ENCODE data around the gene ST3GAL6. TPM values are rescaled to one million over a fixed set of nuclear protein-coding genes. Genes with fewer than 3 reads are reported as not detected.

The ST3GAL6 gene
- total RNA-seq, 5 donors from 2014 or later (not counting 1 experiment from before 2014, with no cell fraction given), result 0.55 to 1.0 (median 0.55) TPM; not detected in 2

DNA sequence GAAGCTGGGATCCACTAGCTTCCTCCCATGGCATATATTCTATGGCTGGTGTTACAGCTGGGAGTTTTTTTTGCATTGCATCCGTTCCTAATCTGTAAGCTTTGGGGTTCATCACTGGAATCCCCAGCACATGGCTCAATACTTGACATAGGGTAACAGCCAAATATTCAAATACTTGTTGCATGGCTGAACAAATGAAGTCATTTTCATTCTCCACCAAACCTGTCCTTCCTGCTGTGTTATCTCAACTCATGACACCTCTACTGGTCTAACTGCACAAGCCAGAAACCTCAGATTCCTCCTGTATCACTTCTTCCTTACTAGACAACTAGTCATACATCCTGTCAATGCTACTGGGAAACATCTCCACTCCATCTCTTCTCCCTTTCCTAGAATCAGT lies 43.4 kb downstream of the ST3GAL6 start:
- H3K9me3 ChIP-seq, result no peaks in the 10 kb centered on the region
- ATAC-seq (replicated peaks in 1 of 4) (no peak), DNase-seq (no peak)
- Mint-ChIP-seq H3K36me3 (peaks cover 13% of the 10 kb centered on the region), H3K27ac (no peak overlapping the region), H3K9me3 (no peaks in the 10 kb centered on the region), H3K4me1 (no peaks in the 10 kb centered on the region), H3K4me3 (no peak overlapping the region), H3K27me3 (peaks cover 0 to 3% of the 10 kb centered on the region in 2 donors)
- no peak overlapping the region for H3K4me3 ChIP-seq (ENCODE audit: control insufficient read depth in 1 of 2, extremely low read depth in 1 of 2, low read length in 1 of 2)
- 83% methylated on average over 1 of the region's 1 CpG for WGBS (ENCODE audit: insufficient coverage)
- POLR2A ChIA-PET, result no interaction called here
- H3K4me1 ChIP-seq (ENCODE audit: control insufficient read depth in 1 of 2, extremely low read depth in 1 of 2, insufficient read depth in 2 of 2, low read length in 2 of 2), result no peaks in the 10 kb centered on the region
- H3K27me3 ChIP-seq (replicated peaks in 1 of 2; ENCODE audit: control insufficient read depth in 2 of 2, extremely low read depth in 1 of 2, insufficient read depth in 2 of 2, low read length in 1 of 2), result no peaks in the 10 kb centered on the region
- H3K36me3 ChIP-seq (ENCODE audit: control insufficient read depth in 2 of 2, extremely low read depth in 1 of 2, insufficient read depth in 1 of 2, low read length in 1 of 2), result no peaks in the 10 kb centered on the region
- CTCF ChIA-PET, result interaction anchor here (1.0 to 1.6 kb wide), 2 partner anchors 9 to 11 kb away, joined by 3 to 5 read pairs; no protein-coding TSS in a partner anchor
- no peak overlapping the region for H3K27ac ChIP-seq (ENCODE audit: low read length)

- Mint-ChIP-seq H3K36me3 (peaks cover 13% of the 10 kb centered on the region), H3K27me3 (peaks cover 0 to 3% of the 10 kb centered on the region in 2 donors), H3K4me3 (no peak overlapping the region), H3K27ac (no peak overlapping the region), H3K9me3 (no peaks in the 10 kb centered on the region), H3K4me1 (no peaks in the 10 kb centered on the region)
- CTCF ChIA-PET, result no interaction called here
- Histone ChIP-seq H3K36me3 (ENCODE audit: control insufficient read depth in 2 of 2, extremely low read depth in 1 of 2, insufficient read depth in 1 of 2, low read length in 1 of 2) (no peaks in the 10 kb centered on the region), H3K4me3 (ENCODE audit: control insufficient read depth in 1 of 2, extremely low read depth in 1 of 2, low read length in 1 of 2) (no peak overlapping the region), H3K27ac (ENCODE audit: low read length) (no peak overlapping the region), H3K4me1 (ENCODE audit: control insufficient read depth in 1 of 2, extremely low read depth in 1 of 2, insufficient read depth in 2 of 2, low read length in 2 of 2) (no peaks in the 10 kb centered on the region), H3K9me3 (no peaks in the 10 kb centered on the region), H3K27me3 (replicated peaks in 1 of 2; ENCODE audit: control insufficient read depth in 2 of 2, extremely low read depth in 1 of 2, insufficient read depth in 2 of 2, low read length in 1 of 2) (no peaks in the 10 kb centered on the region)
- ATAC-seq (replicated peaks in 1 of 4) (no peak), DNase-seq (no peak)
- POLR2A ChIA-PET, result no interaction called here
- 100% methylated on average over 2 of the region's 4 CpGs for WGBS (ENCODE audit: insufficient coverage)
These were observed 43.9 kb downstream of the ST3GAL6 start for GRCh38 chr3:98807011-98807410.

DNA sequence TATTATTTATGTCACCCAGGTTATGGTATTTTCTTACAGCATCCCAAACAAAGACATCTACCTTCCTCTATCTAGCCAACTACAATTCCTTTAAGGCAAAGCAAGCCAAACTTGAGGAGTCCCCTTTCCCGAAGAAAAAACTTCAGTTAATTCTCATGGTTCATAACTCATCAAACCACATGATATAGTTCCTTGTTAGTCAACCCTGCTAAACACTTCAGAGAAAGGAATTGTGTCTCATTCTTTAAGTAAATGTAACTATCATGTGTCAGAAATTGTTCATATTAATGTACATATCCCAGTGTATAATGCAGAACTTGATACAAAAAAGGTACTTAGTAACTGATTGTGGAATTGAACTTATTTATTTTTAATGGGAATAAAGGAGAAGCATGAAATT lies 44.4 kb downstream of the ST3GAL6 start:
- ChIA-PET POLR2A (no interaction called here), CTCF (no interaction called here)
- Histone ChIP-seq H3K4me3 (ENCODE audit: control insufficient read depth in 1 of 2, extremely low read depth in 1 of 2, low read length in 1 of 2) (no peak overlapping the region), H3K9me3 (no peaks in the 10 kb centered on the region), H3K4me1 (ENCODE audit: control insufficient read depth in 1 of 2, extremely low read depth in 1 of 2, insufficient read depth in 2 of 2, low read length in 2 of 2) (no peaks in the 10 kb centered on the region), H3K27me3 (replicated peaks in 1 of 2; ENCODE audit: control insufficient read depth in 2 of 2, extremely low read depth in 1 of 2, insufficient read depth in 2 of 2, low read length in 1 of 2) (no peaks in the 10 kb centered on the region), H3K27ac (ENCODE audit: low read length) (no peak overlapping the region), H3K36me3 (ENCODE audit: control insufficient read depth in 2 of 2, extremely low read depth in 1 of 2, insufficient read depth in 1 of 2, low read length in 1 of 2) (no peaks in the 10 kb centered on the region)
- DNase-seq (no peak), ATAC-seq (replicated peaks in 1 of 4) (no peak)
- Mint-ChIP-seq H3K4me3 (no peak overlapping the region), H3K9me3 (no peaks in the 10 kb centered on the region), H3K4me1 (no peaks in the 10 kb centered on the region), H3K36me3 (peaks cover 13% of the 10 kb centered on the region), H3K27me3 (peaks cover 0 to 3% of the 10 kb centered on the region in 2 donors), H3K27ac (no peak overlapping the region)
- no CpG with 5 or more reads among the region's 1 CpG for WGBS (ENCODE audit: insufficient coverage)

DNA sequence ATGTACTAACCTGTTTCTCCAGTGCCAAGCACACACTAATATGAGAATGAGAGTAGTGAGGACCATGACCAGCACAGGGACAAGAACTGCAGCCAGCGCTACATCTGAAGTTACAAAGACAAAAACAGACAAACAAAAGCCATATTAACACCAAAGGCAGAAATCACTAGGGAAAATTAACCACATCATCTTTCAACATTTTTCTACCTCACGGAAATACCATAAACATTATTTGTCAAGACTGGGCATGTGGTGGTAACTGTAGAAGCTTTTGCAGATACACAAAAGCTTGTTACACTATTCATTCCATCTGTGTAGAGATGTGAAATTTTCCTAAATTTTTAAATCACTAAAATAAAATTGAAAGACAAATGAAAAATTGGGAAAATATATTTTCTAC lies 44.9 kb downstream of the ST3GAL6 start:
- ATAC-seq (replicated peaks in 1 of 4), result no peak
- Mint-ChIP-seq H3K27me3 (peaks cover 0 to 3% of the 10 kb centered on the region in 2 donors), H3K4me1 (no peaks in the 10 kb centered on the region), H3K9me3 (no peaks in the 10 kb centered on the region), H3K27ac (no peak overlapping the region), H3K4me3 (no peak overlapping the region), H3K36me3 (peaks cover 13% of the 10 kb centered on the region)
- Histone ChIP-seq H3K4me3 (ENCODE audit: control insufficient read depth in 1 of 2, extremely low read depth in 1 of 2, low read length in 1 of 2) (no peak overlapping the region), H3K27ac (ENCODE audit: low read length) (no peak overlapping the region), H3K27me3 (replicated peaks in 1 of 2; ENCODE audit: control insufficient read depth in 2 of 2, extremely low read depth in 1 of 2, insufficient read depth in 2 of 2, low read length in 1 of 2) (no peaks in the 10 kb centered on the region), H3K9me3 (no peaks in the 10 kb centered on the region), H3K36me3 (ENCODE audit: control insufficient read depth in 2 of 2, extremely low read depth in 1 of 2, insufficient read depth in 1 of 2, low read length in 1 of 2) (no peaks in the 10 kb centered on the region), H3K4me1 (ENCODE audit: control insufficient read depth in 1 of 2, extremely low read depth in 1 of 2, insufficient read depth in 2 of 2, low read length in 2 of 2) (no peaks in the 10 kb centered on the region)
- ChIA-PET POLR2A (no interaction called here), CTCF (no interaction called here)
- no peak for DNase-seq
- no CpG with 5 or more reads among the region's 2 CpGs for WGBS (ENCODE audit: insufficient coverage)

GRCh38 chr3:98809557-98809956 lies 46.4 kb downstream of the ST3GAL6 start:
- ATAC-seq (replicated peaks in 1 of 4) (no peak), DNase-seq (no peak)
- H3K27me3 Mint-ChIP-seq, result peaks cover 0 to 3% of the 10 kb centered on the region in 2 donors
- H3K4me1 Mint-ChIP-seq, result no peaks in the 10 kb centered on the region
- H3K9me3 Mint-ChIP-seq, result no peaks in the 10 kb centered on the region
- no peak overlapping the region for H3K27ac Mint-ChIP-seq
- Histone ChIP-seq H3K27me3 (replicated peaks in 1 of 2; ENCODE audit: control insufficient read depth in 2 of 2, extremely low read depth in 1 of 2, insufficient read depth in 2 of 2, low read length in 1 of 2) (no peaks in the 10 kb centered on the region), H3K9me3 (no peaks in the 10 kb centered on the region), H3K4me3 (ENCODE audit: control insufficient read depth in 1 of 2, extremely low read depth in 1 of 2, low read length in 1 of 2) (no peak overlapping the region), H3K36me3 (ENCODE audit: control insufficient read depth in 2 of 2, extremely low read depth in 1 of 2, insufficient read depth in 1 of 2, low read length in 1 of 2) (no peaks in the 10 kb centered on the region), H3K4me1 (ENCODE audit: control insufficient read depth in 1 of 2, extremely low read depth in 1 of 2, insufficient read depth in 2 of 2, low read length in 2 of 2) (no peaks in the 10 kb centered on the region), H3K27ac (ENCODE audit: low read length) (no peak overlapping the region)
- WGBS (ENCODE audit: insufficient coverage), result no CpG with 5 or more reads among the region's 3 CpGs
- ChIA-PET POLR2A (no interaction called here), CTCF (no interaction called here)
- H3K4me3 Mint-ChIP-seq, result no peak overlapping the region
- peaks cover 13% of the 10 kb centered on the region for H3K36me3 Mint-ChIP-seq

DNA sequence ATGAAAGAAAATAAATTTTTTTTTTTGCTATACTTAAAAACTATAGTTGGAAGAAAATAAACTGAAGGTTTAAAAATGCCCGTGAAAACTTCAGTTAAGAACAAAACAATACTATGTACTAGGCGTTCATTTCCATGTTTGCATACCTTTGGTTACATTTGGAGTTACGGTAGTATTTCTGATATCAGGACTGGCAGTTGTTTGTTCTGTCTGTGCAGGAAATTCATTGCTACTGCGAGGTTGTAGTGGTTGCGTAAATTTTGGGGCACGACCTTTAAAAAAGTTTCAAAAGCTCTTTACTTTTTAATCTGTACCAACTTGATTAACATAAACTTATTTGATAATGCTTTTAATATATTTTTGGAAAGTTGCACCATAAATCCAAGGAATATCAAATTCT lies 47.9 kb downstream of the ST3GAL6 start:
- DNase-seq, result no peak
- Mint-ChIP-seq H3K9me3 (no peaks in the 10 kb centered on the region), H3K36me3 (peaks cover 11% of the 10 kb centered on the region), H3K4me1 (no peaks in the 10 kb centered on the region), H3K27me3 (peaks cover 0 to 3% of the 10 kb centered on the region in 2 donors), H3K27ac (no peak overlapping the region), H3K4me3 (no peak overlapping the region)
- no peaks in the 10 kb centered on the region for H3K4me1 ChIP-seq (ENCODE audit: control insufficient read depth in 1 of 2, extremely low read depth in 1 of 2, insufficient read depth in 2 of 2, low read length in 2 of 2)
- no peaks in the 10 kb centered on the region for H3K9me3 ChIP-seq
- no peak for ATAC-seq (replicated peaks in 1 of 4)
- H3K27me3 ChIP-seq (replicated peaks in 1 of 2; ENCODE audit: control insufficient read depth in 2 of 2, extremely low read depth in 1 of 2, insufficient read depth in 2 of 2, low read length in 1 of 2), result no peaks in the 10 kb centered on the region
- ChIA-PET CTCF (interaction anchor here in 1 of 2 donors (0.7 to 1.2 kb wide), 2 partner anchors 209 to 477 kb away, joined by 3 read pairs; no protein-coding TSS in a partner anchor), POLR2A (no interaction called here)
- no peak overlapping the region for H3K27ac ChIP-seq (ENCODE audit: low read length)
- no peaks in the 10 kb centered on the region for H3K36me3 ChIP-seq (ENCODE audit: control insufficient read depth in 2 of 2, extremely low read depth in 1 of 2, insufficient read depth in 1 of 2, low read length in 1 of 2)
- WGBS (ENCODE audit: insufficient coverage), result no CpG with 5 or more reads among the region's 6 CpGs
- no peak overlapping the region for H3K4me3 ChIP-seq (ENCODE audit: control insufficient read depth in 1 of 2, extremely low read depth in 1 of 2, low read length in 1 of 2)

DNA sequence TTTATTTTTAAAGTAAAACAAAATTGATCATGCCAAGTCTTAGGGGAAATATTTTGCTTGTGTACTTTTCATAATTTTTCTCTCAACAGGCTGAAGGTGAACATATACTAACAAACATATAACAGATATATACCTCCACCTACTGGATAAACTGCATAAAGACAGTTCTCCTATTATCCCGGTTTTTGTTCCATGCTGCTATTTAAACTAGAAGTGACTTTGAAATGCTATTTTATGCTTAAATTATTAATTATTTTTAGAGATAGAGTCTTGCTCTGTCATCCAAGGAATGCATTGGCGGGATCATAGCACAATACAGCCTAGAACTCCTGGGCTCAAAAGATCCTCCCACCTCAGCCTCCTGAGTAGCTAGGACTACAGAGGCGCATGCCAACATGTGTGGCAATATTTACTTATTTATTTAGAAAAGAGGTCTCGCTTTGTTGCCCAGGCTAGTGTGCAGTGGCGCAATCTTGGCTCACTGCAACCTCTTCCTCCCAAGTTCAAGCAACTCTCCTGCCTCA lies 49.8 kb downstream of the ST3GAL6 start:
- Mint-ChIP-seq H3K27me3 (no peaks in the 10 kb centered on the region), H3K9me3 (no peaks in the 10 kb centered on the region), H3K36me3 (peaks cover 1% of the 10 kb centered on the region), H3K4me3 (no peak overlapping the region), H3K27ac (no peak overlapping the region), H3K4me1 (no peaks in the 10 kb centered on the region)
- WGBS (ENCODE audit: insufficient coverage), result no CpG with 5 or more reads among the region's 5 CpGs
- ChIA-PET CTCF (interaction anchor here (0.6 to 1.4 kb wide), 4 partner anchors 210 to 882 kb away, joined by 3 to 11 read pairs (median 5); no protein-coding TSS in a partner anchor), POLR2A (no interaction called here)
- peak in 1 of 35 experiments; percentile 9 for DNase-seq
- H3K4me3 ChIP-seq (ENCODE audit: control insufficient read depth in 1 of 2, extremely low read depth in 1 of 2, low read length in 1 of 2), result no peak overlapping the region
- H3K4me1 ChIP-seq (ENCODE audit: control insufficient read depth in 1 of 2, extremely low read depth in 1 of 2, insufficient read depth in 2 of 2, low read length in 2 of 2), result no peaks in the 10 kb centered on the region
- peak in 1 of 4 experiments; percentile 40 for ATAC-seq (replicated peaks in 1 of 4)
- H3K9me3 ChIP-seq, result no peaks in the 10 kb centered on the region
- no peaks in the 10 kb centered on the region for H3K36me3 ChIP-seq (ENCODE audit: control insufficient read depth in 2 of 2, extremely low read depth in 1 of 2, insufficient read depth in 1 of 2, low read length in 1 of 2)
- no peak overlapping the region for H3K27ac ChIP-seq (ENCODE audit: low read length)
- no peaks in the 10 kb centered on the region for H3K27me3 ChIP-seq (replicated peaks in 1 of 2; ENCODE audit: control insufficient read depth in 2 of 2, extremely low read depth in 1 of 2, insufficient read depth in 2 of 2, low read length in 1 of 2)

All from T-cell (primary cell).